GM19193 (cell line): Measurements from ENCODE around the gene MRPS31.
A peak's percentile ranks its signal among the peaks of the same experiment; 100 is the strongest.

Experiments used
- POLR2A ChIP-seq: IDR thresholded peaks from 4 replicates; pipeline ENCODE4 v1.6.1; 2011; ENCODE audit not compliant: insufficient read depth, insufficient read length; ENCODE audit errors: extremely low read depth

The MRPS31 gene

DNA sequence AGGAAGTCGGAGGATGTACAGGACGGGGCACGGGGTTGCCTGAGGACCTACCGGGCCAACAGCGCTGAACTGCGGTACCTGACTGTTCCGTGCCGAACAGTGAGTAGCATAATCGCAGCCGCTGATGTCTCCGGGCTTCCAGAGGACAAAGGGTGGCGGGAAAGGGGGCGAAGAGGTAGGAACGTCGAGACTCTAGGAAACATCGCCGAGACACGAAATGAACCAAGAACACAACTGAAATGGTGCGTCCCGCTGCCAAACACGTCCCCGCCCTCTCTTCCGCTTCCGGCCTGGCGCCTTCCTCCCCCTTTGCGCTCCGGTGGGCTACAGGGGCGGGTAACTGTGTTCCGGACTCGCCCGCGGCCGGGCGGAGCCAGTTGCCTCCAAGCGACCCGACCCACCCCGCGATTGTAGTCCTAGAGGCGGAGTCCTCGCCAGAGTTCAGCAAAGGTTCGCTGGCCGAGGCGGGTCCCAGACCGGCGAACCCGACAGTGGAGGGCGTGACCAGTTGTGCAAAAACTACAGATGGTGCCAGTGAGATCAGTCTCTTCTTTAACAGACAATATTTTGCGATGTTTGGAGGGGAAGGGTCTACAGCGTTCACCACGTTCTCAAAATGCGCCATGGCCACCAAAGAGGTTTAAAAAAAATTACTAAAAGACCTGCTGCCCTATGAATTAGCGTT, at the start of gene MRPS31:
Gene MRPS31 (minus strand): TSS at position 257 of the 685 bp plus-strand sequence. CDS start 54 bp downstream, at position 203.
- peak; percentile 83 for TF ChIP-seq POLR2A

DNA sequence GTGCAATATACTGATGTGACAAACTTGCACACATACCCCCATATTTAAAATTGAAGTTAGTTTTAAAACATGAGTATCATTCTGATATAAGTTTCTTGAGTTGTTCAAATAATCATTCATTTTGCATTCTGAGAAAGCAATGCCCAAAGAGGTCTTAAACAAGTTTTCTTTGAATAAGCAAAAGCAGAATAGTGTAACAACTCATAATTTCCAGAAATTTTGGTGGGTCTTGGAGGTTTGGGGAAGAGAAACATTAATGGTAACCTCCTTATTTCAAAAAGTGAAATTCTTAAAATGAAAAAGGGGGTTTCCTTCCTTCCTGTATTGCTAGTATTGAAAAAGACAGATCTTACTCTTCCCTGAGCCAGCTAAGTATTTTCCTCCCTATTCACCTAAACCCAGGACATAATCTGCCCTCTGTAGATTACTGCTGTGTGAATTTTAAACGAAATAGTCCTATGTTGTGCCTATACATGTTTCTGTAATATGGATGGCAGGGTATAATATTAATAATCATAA, 48.9 kb upstream of the MRPS31 start:
- TF ChIP-seq POLR2A = no peak

DNA sequence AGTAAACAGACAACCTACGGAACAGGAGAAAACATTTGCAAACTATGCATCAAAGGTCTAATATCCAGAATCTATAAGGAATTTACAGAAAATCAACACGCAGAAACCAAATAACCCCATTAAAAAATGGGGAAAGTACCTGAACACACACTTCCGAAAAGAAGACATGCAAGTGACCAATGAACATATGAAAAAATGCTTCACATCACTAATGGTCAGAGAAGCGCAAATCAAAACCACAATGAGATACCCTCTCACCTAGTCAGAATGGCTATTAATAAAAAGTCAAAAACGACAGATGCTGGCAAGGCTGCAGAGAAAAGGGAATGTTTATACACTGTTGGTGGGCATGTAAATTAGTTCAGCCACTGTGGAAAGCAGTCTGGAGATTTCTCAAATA, 47.9 kb upstream of the MRPS31 start:
- TF ChIP-seq POLR2A = no peak

DNA sequence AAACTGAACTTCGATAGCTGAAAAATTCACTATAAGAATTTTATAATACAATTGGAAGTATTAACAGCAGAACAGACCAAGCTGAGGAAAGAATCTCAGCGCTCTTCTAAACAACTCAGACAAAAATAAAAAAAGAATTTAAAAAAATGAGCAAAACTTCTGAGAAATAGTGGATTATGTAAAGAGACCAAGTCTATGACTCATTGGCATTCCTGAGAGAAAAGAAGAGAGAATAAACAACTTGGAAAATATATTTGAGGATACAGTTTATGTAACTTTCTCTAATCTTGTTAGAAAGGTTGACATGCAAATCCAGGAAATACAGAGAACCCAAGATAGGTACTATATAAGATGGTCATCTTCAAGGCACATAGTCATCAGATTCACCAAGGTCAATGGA, 43.8 kb upstream of the MRPS31 start:
- TF ChIP-seq POLR2A = no peak

DNA sequence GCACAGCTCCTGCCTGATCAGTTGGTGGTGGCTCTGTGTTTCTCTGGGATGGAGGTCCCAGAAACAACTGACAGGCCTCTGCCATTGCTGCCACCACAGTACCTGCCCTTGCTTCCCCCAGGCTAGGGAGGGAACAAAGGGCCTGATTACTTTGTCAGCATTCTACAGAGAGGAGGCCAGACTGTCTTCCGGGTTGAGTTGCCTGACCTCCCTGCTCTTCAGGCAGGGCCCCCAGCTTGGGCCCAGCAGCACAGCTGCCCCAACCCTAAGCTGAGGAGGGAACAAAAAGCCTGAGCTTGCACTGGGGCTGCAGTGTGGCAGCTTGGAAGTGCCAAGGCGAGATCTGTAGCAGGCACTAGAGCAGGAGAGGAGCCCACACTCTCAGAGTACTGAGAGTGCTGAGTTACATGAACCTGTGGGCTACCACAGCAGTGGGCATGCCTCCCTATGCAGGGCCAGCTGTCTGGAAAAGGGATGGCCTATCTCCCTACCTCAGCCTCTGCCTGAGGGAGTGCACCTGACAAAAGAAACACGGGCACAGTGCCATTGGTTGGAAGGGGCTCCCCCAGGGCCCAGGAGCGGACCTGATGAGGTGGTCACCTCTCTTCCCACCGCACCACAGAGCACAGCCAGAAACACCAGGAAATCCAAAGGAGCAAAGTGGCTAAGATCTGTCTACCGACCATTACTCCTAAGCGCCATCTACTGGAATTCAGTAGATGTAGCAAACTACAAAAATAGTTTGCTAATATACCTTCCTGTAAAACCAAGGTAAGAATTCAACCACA, 42.9 kb upstream of the MRPS31 start:
- TF ChIP-seq POLR2A = no peak

DNA sequence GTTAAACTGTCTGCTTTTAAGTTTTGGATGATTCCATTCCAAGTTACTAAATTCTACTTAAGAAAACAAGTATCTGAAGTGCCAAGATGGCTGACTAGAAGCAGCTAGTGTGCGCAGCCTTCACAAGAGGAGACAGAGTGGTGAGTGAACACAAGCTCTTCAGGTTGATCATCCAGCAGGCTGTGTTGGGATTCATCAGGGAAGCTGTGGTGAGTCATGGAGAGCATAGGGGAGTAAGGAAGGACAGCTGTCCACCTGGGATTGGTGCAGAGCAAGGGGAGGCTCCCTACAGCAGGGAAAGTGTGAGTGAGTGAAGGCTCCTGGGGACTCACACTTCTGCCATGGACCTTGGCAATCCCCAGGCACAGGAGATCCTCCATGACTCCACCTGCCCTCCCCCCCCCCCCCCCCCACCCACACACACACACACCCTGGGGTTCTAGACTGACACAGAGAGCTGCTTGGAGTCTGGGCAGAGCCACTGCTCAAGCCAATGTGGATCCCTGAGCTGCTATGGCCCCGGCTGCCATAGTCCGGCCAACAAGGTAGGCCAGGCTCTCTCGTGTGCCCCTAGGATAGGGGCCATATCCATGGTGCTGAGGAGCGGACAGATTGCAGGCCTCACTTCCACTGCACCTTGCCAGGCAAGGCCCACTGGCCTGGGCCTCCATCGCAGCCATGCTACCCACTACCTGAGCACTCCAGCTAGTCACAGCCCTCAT, 41.9 kb upstream of the MRPS31 start:
- TF ChIP-seq POLR2A = no peak

DNA sequence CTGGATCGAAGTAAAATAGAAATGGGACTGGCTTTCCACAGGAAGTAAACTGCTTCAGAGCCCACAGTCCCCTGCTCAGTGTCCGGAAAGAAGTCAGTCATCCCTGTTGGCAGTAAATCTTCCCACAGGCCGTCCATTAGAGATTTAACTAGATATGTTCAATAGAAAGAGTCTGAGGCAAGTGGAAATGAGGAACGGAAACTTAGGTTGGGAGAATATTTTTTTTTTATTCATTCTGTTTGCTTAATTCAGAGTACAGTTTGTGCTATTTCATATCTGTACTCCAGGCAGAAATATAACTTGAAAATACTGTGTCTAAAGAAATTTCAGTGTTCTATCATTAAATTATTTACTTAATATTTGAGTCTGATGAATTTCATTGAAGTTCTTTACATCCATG, 41.1 kb upstream of the MRPS31 start:
- no peak for TF ChIP-seq POLR2A

DNA sequence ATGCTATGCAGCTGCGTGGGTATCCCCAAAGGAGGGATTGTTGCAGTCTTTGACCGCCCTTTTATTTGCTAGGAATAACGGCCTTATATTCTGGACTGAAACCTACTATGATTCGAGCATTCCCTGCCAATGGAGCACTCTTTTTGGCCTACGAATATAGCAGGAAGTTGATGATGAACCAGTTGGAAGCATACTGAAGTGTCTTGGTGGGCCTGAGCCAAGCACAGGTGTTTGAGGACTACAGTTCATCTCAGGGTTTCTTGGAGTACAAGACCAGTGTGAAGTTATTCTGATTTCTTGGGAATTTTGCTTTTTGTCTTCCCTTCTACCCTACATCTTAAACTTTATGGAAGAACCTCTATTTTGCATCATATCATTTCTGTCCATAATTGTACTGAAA, 38.5 kb upstream of the MRPS31 start:
- TF ChIP-seq POLR2A = no peak

DNA sequence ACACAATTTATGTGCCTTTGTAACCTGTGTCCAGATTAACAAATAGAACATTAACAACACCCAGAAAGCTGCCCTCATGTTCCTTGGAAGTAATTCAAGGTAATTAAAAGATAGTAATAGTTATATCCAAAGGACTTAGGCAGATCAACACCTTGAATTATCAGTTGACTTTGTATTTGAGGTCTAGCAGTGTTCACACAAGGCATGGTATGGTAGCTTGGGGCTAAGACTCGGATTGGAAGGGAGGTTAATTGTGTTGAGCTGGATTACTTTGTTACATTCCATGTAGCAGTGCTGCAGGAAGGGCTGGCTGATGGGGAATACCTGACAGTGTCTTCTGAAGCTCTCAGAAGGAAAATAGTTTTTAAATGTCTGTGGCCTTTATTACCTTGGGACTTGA, 35.3 kb upstream of the MRPS31 start:
- TF ChIP-seq POLR2A = no peak

DNA sequence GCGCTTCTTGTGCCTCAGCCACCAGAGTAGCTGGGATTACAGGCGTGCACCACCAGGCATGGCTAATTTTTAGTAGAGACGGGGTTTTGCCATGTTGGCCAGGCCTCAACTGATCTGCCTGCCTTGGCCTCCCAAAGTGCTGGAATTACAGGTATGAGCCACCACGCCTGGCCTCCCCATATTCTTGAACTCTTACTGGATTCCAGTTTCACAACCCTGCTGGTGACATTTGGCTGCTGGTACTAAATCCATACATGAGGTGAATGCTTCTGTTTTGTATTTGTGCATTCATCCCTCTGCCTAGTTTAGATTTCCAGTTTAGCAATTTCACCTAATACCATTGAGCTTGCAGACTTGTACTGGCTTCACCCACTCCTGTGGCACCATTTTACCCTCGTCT, 32.3 kb upstream of the MRPS31 start:
- no peak for TF ChIP-seq POLR2A

DNA sequence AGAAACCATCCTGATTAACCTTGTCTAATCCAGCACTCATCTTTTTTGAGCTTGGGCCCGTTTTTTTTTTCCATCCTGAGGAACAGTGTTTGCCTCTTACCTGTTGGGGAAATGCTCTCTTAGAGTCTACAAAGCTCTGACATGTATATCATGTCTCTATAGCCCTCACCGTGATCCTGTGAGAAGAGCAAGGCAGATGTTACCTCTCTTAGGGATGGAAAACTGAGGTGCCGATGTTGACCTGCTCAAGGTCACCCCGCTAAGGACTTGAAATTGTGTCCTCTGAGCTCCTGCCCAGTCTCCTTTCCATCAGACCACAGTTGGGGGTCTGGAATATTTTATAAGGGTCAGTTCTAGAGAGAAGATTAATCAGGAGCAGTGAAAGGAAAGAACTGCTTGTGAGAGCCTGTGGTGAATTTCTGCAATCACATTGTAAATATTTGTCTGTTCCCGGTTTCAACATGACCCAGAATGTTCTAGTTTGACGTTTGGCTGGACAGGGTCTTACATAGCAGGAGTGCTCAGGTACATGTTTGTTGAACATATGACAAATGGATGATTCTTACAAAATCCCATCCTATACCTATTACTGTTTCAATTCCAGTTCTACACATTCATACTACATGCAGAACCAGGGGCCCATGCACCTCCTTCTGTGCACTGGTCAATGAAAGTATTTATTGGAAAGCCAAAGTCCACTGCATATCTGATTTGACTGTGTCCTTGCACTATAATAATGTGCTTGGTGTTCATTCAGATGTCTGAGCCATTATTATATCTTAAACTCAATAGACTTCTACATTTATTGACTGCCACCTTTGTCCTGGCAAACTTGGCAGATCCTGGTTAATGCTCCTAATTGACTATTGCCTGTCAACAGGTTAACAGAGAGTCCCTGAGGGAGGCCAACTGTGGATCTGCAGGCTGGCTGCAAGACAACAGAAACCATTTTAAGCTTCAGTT, 30.5 kb upstream of the MRPS31 start:
- TF ChIP-seq POLR2A = no peak

DNA sequence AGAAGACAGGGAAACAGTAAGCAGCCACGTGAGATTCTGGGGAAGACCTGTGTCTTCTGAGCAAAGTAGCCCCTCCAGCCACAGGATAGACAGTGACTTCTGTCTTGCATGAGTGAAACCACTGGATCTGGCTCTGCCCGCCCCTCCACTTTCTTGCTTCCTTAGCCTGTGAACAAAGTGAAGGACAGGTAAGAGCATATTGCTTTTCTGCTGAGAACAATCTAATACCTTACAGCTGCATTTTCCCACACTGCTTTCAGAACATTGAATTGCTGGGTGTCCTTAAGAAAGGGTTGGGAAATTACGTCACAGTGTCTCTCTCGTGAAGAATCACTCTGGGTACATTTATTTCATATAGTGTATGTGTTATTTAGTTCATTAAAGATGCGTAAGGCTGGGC, 29.6 kb upstream of the MRPS31 start:
- no peak for TF ChIP-seq POLR2A

DNA sequence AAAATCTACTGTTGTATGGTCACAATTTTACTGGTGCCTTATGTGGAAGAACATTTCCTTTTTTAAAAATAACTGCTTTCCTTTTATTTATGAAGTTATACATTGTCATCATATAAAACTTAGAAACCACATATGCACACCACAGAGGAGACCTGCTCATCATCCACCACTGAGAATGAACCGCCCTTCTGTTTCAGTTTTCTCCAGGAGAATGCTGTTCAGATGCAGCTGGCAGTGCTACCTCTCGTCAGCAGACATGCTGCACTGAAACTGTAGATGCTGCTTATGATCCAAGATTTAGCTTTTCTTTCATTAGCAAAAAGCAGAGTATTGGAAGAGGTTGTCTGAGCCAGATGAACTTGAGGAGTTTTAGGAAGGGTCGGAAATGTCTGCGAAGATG, 28.5 kb upstream of the MRPS31 start:
- no peak for TF ChIP-seq POLR2A

DNA sequence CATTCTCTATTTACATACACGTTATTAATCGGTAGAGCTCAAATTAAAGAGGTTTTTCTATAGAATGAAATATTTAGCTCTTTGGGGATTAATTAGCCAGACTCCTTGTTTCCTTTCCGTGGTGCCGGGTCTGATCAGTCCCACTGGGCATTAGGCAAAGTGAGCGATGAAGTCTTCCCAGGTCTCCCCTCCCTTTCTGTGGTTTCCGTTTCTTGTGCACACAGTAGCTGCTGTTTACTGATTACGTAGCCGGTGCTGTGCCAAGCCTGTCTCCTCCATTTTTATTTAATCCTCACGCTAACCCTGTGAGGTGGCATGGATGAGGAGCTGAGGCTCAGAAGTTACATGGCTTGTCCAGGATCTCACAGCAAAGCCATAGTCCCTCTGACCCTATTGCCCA, 27.4 kb upstream of the MRPS31 start:
- no peak for TF ChIP-seq POLR2A
